ENCODE data around the gene CHID1. TPM values are rescaled to one million over a fixed set of nuclear protein-coding genes. Genes with fewer than 3 reads are reported as not detected.

CHID1 gene
- total and polyA plus RNA-seq, 5 donors: 48.9 to 70.5 (median 63.7) TPM

GRCh38 chr11:951507-951906 is 40.9 kb upstream of the CHID1 start:
- H3K27ac ChIP-seq (ENCODE audit: low read length): no peak overlapping the region
- H3K4me3 ChIP-seq (ENCODE audit: low read length): no peak overlapping the region
- ATAC-seq (no peak), DNase-seq (no peak)
- H3K4me1 ChIP-seq (ENCODE audit: control insufficient read depth, insufficient read depth, low read length): peaks cover 7% of the 10 kb centered on the region
- intact Hi-C loops (cut with DNase I): no loop called here
- no peaks in the 10 kb centered on the region for H3K9me3 ChIP-seq (ENCODE audit: control insufficient read depth, low read length)
- WGBS: 95% methylated on average over 9 of the region's 9 CpGs
- H3K27me3 ChIP-seq (ENCODE audit: control insufficient read depth, insufficient read depth): no peaks in the 10 kb centered on the region

- Histone ChIP-seq H3K27me3 (ENCODE audit: control insufficient read depth, insufficient read depth) (no peaks in the 10 kb centered on the region), H3K9me3 (ENCODE audit: control insufficient read depth, low read length) (no peaks in the 10 kb centered on the region), H3K27ac (ENCODE audit: low read length) (no peak overlapping the region), H3K4me3 (ENCODE audit: low read length) (no peak overlapping the region), H3K4me1 (ENCODE audit: control insufficient read depth, insufficient read depth, low read length) (peaks cover 10% of the 10 kb centered on the region)
- DNase-seq (no peak), ATAC-seq (no peak)
- intact Hi-C loops (cut with DNase I): no loop called here
- WGBS: 96% methylated on average over 4 of the region's 4 CpGs
Measured at GRCh38 chr11:947744-948143, 37.1 kb upstream of the CHID1 start.

GRCh38 chr11:945986-946385 is 35.4 kb upstream of the CHID1 start:
- peaks cover 8% of the 10 kb centered on the region for H3K4me1 ChIP-seq (ENCODE audit: control insufficient read depth, insufficient read depth, low read length)
- H3K27me3 ChIP-seq (ENCODE audit: control insufficient read depth, insufficient read depth): no peaks in the 10 kb centered on the region
- ATAC-seq (no peak), DNase-seq (no peak)
- H3K4me3 ChIP-seq (ENCODE audit: low read length): no peak overlapping the region
- WGBS: 75% methylated on average over 9 of the region's 9 CpGs
- no peak overlapping the region for H3K27ac ChIP-seq (ENCODE audit: low read length)
- H3K9me3 ChIP-seq (ENCODE audit: control insufficient read depth, low read length): no peaks in the 10 kb centered on the region
- intact Hi-C loops (cut with DNase I): no loop called here

GRCh38 chr11:944711-945470 is 34.3 kb upstream of the CHID1 start:
- ATAC-seq: peak; percentile 25 to 32
- H3K27me3 ChIP-seq (ENCODE audit: control insufficient read depth, insufficient read depth): no peaks in the 10 kb centered on the region
- intact Hi-C loops (cut with DNase I): no loop called here
- no peak for DNase-seq
- peaks cover 14% of the 10 kb centered on the region for H3K4me1 ChIP-seq (ENCODE audit: control insufficient read depth, insufficient read depth, low read length)
- H3K4me3 ChIP-seq (ENCODE audit: low read length): no peak overlapping the region
- WGBS: 68% methylated on average over 13 of the region's 13 CpGs
- no peak overlapping the region for H3K27ac ChIP-seq (ENCODE audit: low read length)
- H3K9me3 ChIP-seq (ENCODE audit: control insufficient read depth, low read length): no peaks in the 10 kb centered on the region

- 69% methylated on average over 9 of the region's 9 CpGs for WGBS
- H3K27me3 ChIP-seq (ENCODE audit: control insufficient read depth, insufficient read depth): no peaks in the 10 kb centered on the region
- ATAC-seq (peak; percentile 22 to 67), DNase-seq (peak in 1 of 3 donors; percentile 61)
- intact Hi-C loops (cut with DNase I): no loop called here
- no peaks in the 10 kb centered on the region for H3K9me3 ChIP-seq (ENCODE audit: control insufficient read depth, low read length)
- H3K4me3 ChIP-seq (ENCODE audit: low read length): no peak overlapping the region
- H3K27ac ChIP-seq (ENCODE audit: low read length): no peak overlapping the region
- H3K4me1 ChIP-seq (ENCODE audit: control insufficient read depth, insufficient read depth, low read length): peaks cover 14% of the 10 kb centered on the region
Measured at GRCh38 chr11:942823-943222, 32.2 kb upstream of the CHID1 start.

- WGBS: 67% methylated on average over 11 of the region's 11 CpGs
- ATAC-seq (peak; percentile 23 to 44), DNase-seq (no peak)
- Histone ChIP-seq H3K27me3 (ENCODE audit: control insufficient read depth, insufficient read depth) (no peaks in the 10 kb centered on the region), H3K4me3 (ENCODE audit: low read length) (no peak overlapping the region), H3K27ac (ENCODE audit: low read length) (no peak overlapping the region), H3K4me1 (ENCODE audit: control insufficient read depth, insufficient read depth, low read length) (peaks cover 14% of the 10 kb centered on the region), H3K9me3 (ENCODE audit: control insufficient read depth, low read length) (no peaks in the 10 kb centered on the region)
- intact Hi-C loops (cut with DNase I): no loop called here
Measured at GRCh38 chr11:940496-941135, 30.0 kb upstream of the CHID1 start.

GRCh38 chr11:937841-938261 is 27.2 kb upstream of the CHID1 start:
- peaks cover 16% of the 10 kb centered on the region for H3K4me1 ChIP-seq (ENCODE audit: control insufficient read depth, insufficient read depth, low read length)
- ATAC-seq (no peak), DNase-seq (no peak)
- intact Hi-C loops (cut with DNase I): no loop called here
- H3K9me3 ChIP-seq (ENCODE audit: control insufficient read depth, low read length): no peaks in the 10 kb centered on the region
- H3K27me3 ChIP-seq (ENCODE audit: control insufficient read depth, insufficient read depth): no peaks in the 10 kb centered on the region
- H3K27ac ChIP-seq (ENCODE audit: low read length): no peak overlapping the region
- H3K4me3 ChIP-seq (ENCODE audit: low read length): no peak overlapping the region
- 77% methylated on average over 10 of the region's 10 CpGs for WGBS

- ATAC-seq: no peak
- no peak for DNase-seq
- H3K27ac ChIP-seq (ENCODE audit: low read length): no peak overlapping the region
- no peaks in the 10 kb centered on the region for H3K27me3 ChIP-seq (ENCODE audit: control insufficient read depth, insufficient read depth)
- over 99% methylated on average over 3 of the region's 3 CpGs for WGBS
- peaks cover 19% of the 10 kb centered on the region for H3K4me1 ChIP-seq (ENCODE audit: control insufficient read depth, insufficient read depth, low read length)
- intact Hi-C loops (cut with DNase I): no loop called here
- no peak overlapping the region for H3K4me3 ChIP-seq (ENCODE audit: low read length)
- H3K9me3 ChIP-seq (ENCODE audit: control insufficient read depth, low read length): no peaks in the 10 kb centered on the region
Measured at GRCh38 chr11:936199-936598, 25.6 kb upstream of the CHID1 start.

- intact Hi-C loops (cut with DNase I): no loop called here
- Histone ChIP-seq H3K27me3 (ENCODE audit: control insufficient read depth, insufficient read depth) (no peaks in the 10 kb centered on the region), H3K27ac (ENCODE audit: low read length) (no peak overlapping the region), H3K4me3 (ENCODE audit: low read length) (no peak overlapping the region), H3K9me3 (ENCODE audit: control insufficient read depth, low read length) (no peaks in the 10 kb centered on the region), H3K4me1 (ENCODE audit: control insufficient read depth, insufficient read depth, low read length) (peaks cover 14% of the 10 kb centered on the region)
- WGBS: 74% methylated on average over 6 of the region's 6 CpGs
- no peak for DNase-seq
- no peak for ATAC-seq
Measured at GRCh38 chr11:934527-934926, 23.9 kb upstream of the CHID1 start.

- ATAC-seq (no peak), DNase-seq (no peak)
- H3K4me1 ChIP-seq (ENCODE audit: control insufficient read depth, insufficient read depth, low read length): peaks cover 14% of the 10 kb centered on the region
- intact Hi-C loops (cut with DNase I): no loop called here
- no peak overlapping the region for H3K4me3 ChIP-seq (ENCODE audit: low read length)
- H3K9me3 ChIP-seq (ENCODE audit: control insufficient read depth, low read length): no peaks in the 10 kb centered on the region
- WGBS: 80% methylated on average over 7 of the region's 7 CpGs
- H3K27me3 ChIP-seq (ENCODE audit: control insufficient read depth, insufficient read depth): no peaks in the 10 kb centered on the region
- no peak overlapping the region for H3K27ac ChIP-seq (ENCODE audit: low read length)
Measured at GRCh38 chr11:933936-934335, 23.3 kb upstream of the CHID1 start.

- no peak overlapping the region for H3K4me3 ChIP-seq (ENCODE audit: low read length)
Measured at GRCh38 chr11:933142-933851, 22.7 kb upstream of the CHID1 start.

More at GRCh38 chr11:933142-933851, 22.7 kb upstream of the CHID1 start:
- DNase-seq (no peak), ATAC-seq (peak; percentile 31 to 38)
- Histone ChIP-seq H3K27ac (ENCODE audit: low read length) (peak overlapping the region; percentile 54), H3K27me3 (ENCODE audit: control insufficient read depth, insufficient read depth) (no peaks in the 10 kb centered on the region), H3K4me1 (ENCODE audit: control insufficient read depth, insufficient read depth, low read length) (peaks cover 14% of the 10 kb centered on the region), H3K9me3 (ENCODE audit: control insufficient read depth, low read length) (no peaks in the 10 kb centered on the region)
- 38% methylated on average over 14 of the region's 14 CpGs for WGBS
- intact Hi-C loops (cut with DNase I): no loop called here
